T-helper 17 cell (primary cell): ENCODE measurements around the gene CHKA. TPM values are rescaled to one million over a fixed set of nuclear protein-coding genes. Genes with fewer than 3 reads are reported as not detected.
A peak's percentile ranks its signal among the peaks of the same experiment; 100 is the strongest.

Experiments
- ATAC-seq: fragments of 150-1000 bp; cut with Tn5 transposase; 2 replicates; pipeline ENCODE4 v1.10.0; 2021; ENCODE audit warnings: mild to moderate bottlenecking, moderate library complexity
- DNase-seq, 3 donors: peaks; one replicate each; pipeline versions ENCODE4 v3.0.0 to v3.0.0-alpha.2; 2020 to 2021
- H3K9me3 ChIP-seq: one replicate; pipeline ENCODE4 v1.7.0; 2013; ENCODE audit warnings: low read length, mild to moderate bottlenecking; ENCODE audit not compliant: control insufficient read depth, poor library complexity, severe bottlenecking
- H3K27ac Mint-ChIP-seq: one replicate; pipeline ENCODE4 v1.8.0; 2022; ENCODE audit warnings: mild to moderate bottlenecking, moderate library complexity, mixed read lengths
- H3K27me3 Mint-ChIP-seq: one replicate; pipeline ENCODE4 v1.8.0; 2022; ENCODE audit warnings: mixed read lengths
- H3K36me3 Mint-ChIP-seq: one replicate; pipeline ENCODE4 v1.8.0; 2022; ENCODE audit warnings: low read depth, mixed read lengths
- H3K4me1 Mint-ChIP-seq: one replicate; pipeline ENCODE4 v1.8.0; 2022; ENCODE audit warnings: mild to moderate bottlenecking, mixed read lengths
- H3K4me3 Mint-ChIP-seq: one replicate; pipeline ENCODE4 v1.8.0; 2022; ENCODE audit warnings: mild to moderate bottlenecking, moderate library complexity, mixed read lengths
- total RNA-seq, 4 donors: library from RNA in 2 of 4; stranded (reverse) in 2 of 4; gene quantifications; one replicate each; pipeline ENCODE4 v1.2.3 and lab custom pipeline; 2022 to 2026

Gene CHKA
- total RNA-seq = 1 to 10 TPM; 7.4 to 9.8 TPM
- total RNA-seq (lab: John Stamatoyannopoulos, UW) = 3.4 to 9.5 reads per million in 2 donors

DNA sequence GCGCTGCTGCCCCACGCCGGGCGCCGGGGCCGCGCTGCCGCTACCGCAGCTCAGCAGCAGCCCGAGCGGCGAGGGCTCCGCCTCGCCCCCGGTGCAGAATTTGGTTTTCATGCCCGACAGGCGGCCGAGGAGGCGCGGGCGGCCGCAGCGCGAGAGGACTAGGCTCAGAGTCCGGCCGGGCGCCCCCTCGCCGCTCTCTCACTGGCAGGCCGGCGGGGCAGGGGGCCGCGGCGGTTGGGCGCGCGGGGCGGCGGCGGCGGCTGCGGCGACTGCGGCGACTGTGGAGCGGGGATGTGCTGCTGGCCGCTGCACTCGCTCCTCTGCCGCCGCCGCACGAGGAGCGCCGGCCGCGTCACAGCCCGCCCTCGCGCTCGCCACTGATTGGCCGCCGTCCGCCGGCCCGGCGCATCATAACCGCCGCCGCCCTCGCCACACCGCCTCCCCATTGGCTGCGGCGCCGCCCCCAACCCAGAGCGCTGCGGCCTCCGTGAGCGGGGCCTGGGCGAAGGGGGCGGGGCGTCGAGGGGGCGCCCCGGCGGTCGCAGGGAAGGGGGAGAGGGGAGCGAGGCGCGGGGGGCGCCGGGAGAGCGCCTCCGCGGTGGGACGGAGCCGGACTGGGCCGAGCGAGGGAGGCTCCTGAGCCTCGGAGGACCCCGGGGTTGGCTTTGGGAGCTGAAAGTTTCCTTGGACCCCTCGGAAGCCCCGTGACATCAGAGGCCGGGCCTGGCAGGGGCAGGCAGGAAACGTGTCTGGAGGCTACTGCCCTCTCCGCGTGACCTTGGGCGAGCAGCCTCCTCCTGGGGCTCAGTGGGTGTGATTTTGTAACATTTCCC is at the start of gene CHKA:
CHKA (minus strand) TSS at position 322 of the 833 bp plus-strand sequence; CDS start at position 111, 211 bp downstream.
- Mint-ChIP-seq H3K4me3 (peak within 1 kb of the TSS; percentile 81), H3K27me3 (no peaks in the 10 kb centered on the region), H3K27ac (no peak within 1 kb of the TSS), H3K36me3 (no peaks in the 10 kb centered on the region), H3K4me1 (peaks cover 10% of the 10 kb centered on the region)
- no peaks in the 10 kb centered on the region for H3K9me3 ChIP-seq
- DNase-seq (peak; percentile 71 to 78 (median 78)), ATAC-seq (peak; percentile 92)

DNA sequence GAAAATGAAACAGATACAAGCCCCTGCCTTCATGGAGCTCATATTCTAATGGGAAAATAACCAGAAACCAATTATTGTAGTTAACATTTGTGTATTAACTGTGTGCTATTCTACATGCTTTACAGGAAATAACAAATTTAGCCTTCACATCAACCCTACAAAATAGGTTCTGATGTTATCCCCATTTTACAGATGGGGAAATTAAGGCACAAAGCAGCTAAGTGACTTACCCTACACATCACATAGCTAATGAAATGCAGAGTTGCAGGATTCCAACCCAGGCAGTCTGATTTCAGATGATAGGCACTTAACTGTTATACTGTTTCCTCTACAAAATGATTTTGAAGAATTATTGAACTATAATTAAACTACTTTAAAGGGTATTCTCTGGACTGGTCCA is 48.3 kb upstream of the CHKA start:
- no peaks in the 10 kb centered on the region for H3K9me3 ChIP-seq
- ATAC-seq = no peak
- no peak overlapping the region for H3K4me3 Mint-ChIP-seq
- no peaks in the 10 kb centered on the region for H3K27me3 Mint-ChIP-seq
- H3K27ac Mint-ChIP-seq = no peak overlapping the region
- peaks cover 5% of the 10 kb centered on the region for H3K4me1 Mint-ChIP-seq
- DNase-seq = no peak
- peaks cover 9% of the 10 kb centered on the region for H3K36me3 Mint-ChIP-seq

- Mint-ChIP-seq H3K36me3 (peaks cover 7% of the 10 kb centered on the region), H3K4me3 (no peak overlapping the region), H3K27me3 (no peaks in the 10 kb centered on the region), H3K27ac (no peak overlapping the region), H3K4me1 (peaks cover 5% of the 10 kb centered on the region)
- no peak for ATAC-seq
- H3K9me3 ChIP-seq = no peaks in the 10 kb centered on the region
- DNase-seq = no peak
Measured at GRCh38 chr11:68168694-68169093, 47.5 kb upstream of the CHKA start.

DNA sequence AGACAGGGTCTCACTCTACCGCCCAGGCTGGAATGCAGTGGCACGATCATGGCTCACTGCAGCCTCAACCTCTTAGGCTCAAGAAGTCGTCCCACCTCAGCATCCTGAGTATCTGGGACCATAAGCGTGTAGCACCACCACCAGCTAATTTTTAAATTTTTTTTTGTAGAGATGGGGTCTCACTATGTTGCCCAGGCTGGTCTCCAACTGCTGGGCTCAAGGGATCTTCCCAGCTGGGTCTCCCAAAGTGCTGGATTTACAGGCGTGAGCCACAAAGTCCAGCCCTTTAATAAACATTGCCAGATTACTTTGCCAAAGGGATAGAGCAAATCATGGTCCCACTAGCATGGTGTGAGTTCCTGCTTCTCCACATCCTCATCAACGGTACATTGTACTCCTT is 46.3 kb upstream of the CHKA start:
- ATAC-seq (no peak), DNase-seq (no peak)
- H3K27ac Mint-ChIP-seq = peak overlapping the region; percentile 43
- H3K4me1 Mint-ChIP-seq = peaks cover 5% of the 10 kb centered on the region
- no peak overlapping the region for H3K4me3 Mint-ChIP-seq
- no peaks in the 10 kb centered on the region for H3K27me3 Mint-ChIP-seq
- peaks cover 7% of the 10 kb centered on the region for H3K36me3 Mint-ChIP-seq
- H3K9me3 ChIP-seq = no peaks in the 10 kb centered on the region

GRCh38 chr11:68166969-68167368 is 45.8 kb upstream of the CHKA start:
- Mint-ChIP-seq H3K4me3 (no peak overlapping the region), H3K27me3 (no peaks in the 10 kb centered on the region), H3K27ac (no peak overlapping the region), H3K36me3 (peaks cover 7% of the 10 kb centered on the region), H3K4me1 (peaks cover 5% of the 10 kb centered on the region)
- ATAC-seq (no peak), DNase-seq (no peak)
- no peaks in the 10 kb centered on the region for H3K9me3 ChIP-seq

DNA sequence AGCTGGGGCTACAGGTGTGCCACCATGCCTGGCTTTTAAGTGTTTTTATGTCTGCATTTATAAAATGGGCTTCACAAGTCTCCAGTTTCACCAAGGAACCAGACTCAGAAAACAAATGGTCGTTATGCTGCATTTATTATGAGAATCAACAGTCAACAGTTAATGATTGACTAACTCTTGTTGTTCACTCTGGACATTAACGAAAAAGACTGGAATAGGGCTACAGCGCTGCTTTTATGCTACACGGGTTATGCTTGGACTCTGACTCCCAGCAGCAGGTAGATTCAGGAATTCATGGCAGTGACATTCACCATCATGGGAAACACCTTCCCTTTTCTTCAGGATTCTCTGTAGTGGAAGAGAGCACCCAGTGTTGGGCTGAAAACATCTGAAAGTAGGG is 44.4 kb upstream of the CHKA start:
- ATAC-seq = no peak
- H3K4me1 Mint-ChIP-seq = peaks cover 10% of the 10 kb centered on the region

DNA sequence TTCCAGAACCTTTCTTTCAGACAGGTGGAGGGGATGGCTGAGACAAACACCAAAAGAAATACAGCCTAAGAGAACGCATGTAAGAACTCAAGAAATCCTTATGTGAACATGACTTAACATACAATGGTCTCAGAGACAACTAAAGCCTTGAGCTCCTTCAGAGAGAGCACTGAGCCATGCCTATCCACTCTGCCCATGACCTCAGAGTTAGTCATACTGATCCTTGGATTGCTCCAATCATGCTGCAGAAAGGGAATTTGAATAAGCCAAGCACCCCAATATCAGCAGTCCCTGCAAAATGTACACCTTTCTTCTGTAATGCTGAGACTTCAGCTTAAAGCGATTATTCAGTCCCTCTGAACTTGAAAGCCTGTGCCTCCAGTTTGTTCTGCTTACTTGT is 43.2 kb upstream of the CHKA start:
- no peaks in the 10 kb centered on the region for H3K27me3 Mint-ChIP-seq
- DNase-seq (no peak), ATAC-seq (no peak)
- no peaks in the 10 kb centered on the region for H3K9me3 ChIP-seq
- no peak overlapping the region for H3K27ac Mint-ChIP-seq
- peaks cover 10% of the 10 kb centered on the region for H3K4me1 Mint-ChIP-seq
- H3K4me3 Mint-ChIP-seq = no peak overlapping the region
- peaks cover 10% of the 10 kb centered on the region for H3K36me3 Mint-ChIP-seq

More for the DNA sequence above, 44.4 kb upstream of the CHKA start:
- no peak overlapping the region for H3K27ac Mint-ChIP-seq
- H3K36me3 Mint-ChIP-seq = peaks cover 10% of the 10 kb centered on the region
- no peaks in the 10 kb centered on the region for H3K9me3 ChIP-seq
- H3K27me3 Mint-ChIP-seq = no peaks in the 10 kb centered on the region
- DNase-seq = no peak
- no peak overlapping the region for H3K4me3 Mint-ChIP-seq

DNA sequence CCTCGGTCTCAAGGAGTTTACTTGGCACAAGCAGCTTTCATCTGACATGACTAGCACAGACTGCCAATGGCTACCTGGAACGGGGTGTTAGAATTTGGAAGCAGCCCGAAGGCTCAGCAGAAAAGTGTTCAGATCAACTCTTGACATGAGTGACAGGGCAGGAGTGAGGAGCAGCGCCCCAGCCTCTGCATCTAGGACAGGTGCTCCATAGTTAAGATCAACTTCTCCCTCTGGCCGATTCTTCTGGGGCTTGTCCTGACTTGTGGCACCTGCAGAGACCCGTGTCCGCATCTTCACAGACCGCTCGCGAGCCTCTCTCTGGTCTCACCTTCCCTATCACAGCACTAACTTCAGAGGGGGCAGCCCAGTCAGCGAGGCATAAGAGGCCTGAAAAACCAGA is 42.5 kb upstream of the CHKA start:
- H3K4me1 Mint-ChIP-seq = peaks cover 9% of the 10 kb centered on the region
- H3K36me3 Mint-ChIP-seq = peaks cover 9% of the 10 kb centered on the region
- no peak for DNase-seq
- H3K27ac Mint-ChIP-seq = no peak overlapping the region
- H3K4me3 Mint-ChIP-seq = no peak overlapping the region
- no peaks in the 10 kb centered on the region for H3K9me3 ChIP-seq
- H3K27me3 Mint-ChIP-seq = no peaks in the 10 kb centered on the region
- ATAC-seq = no peak

GRCh38 chr11:68160100-68160695 is 39.0 kb upstream of the CHKA start:
- DNase-seq = no peak
- no peaks in the 10 kb centered on the region for H3K27me3 Mint-ChIP-seq
- ATAC-seq = no peak
- H3K9me3 ChIP-seq = no peaks in the 10 kb centered on the region
- H3K36me3 Mint-ChIP-seq = peaks cover 5% of the 10 kb centered on the region
- no peak overlapping the region for H3K27ac Mint-ChIP-seq
- H3K4me3 Mint-ChIP-seq = no peak overlapping the region
- H3K4me1 Mint-ChIP-seq = peaks cover 5% of the 10 kb centered on the region

- Mint-ChIP-seq H3K4me3 (no peak overlapping the region), H3K27ac (no peak overlapping the region), H3K27me3 (no peaks in the 10 kb centered on the region), H3K36me3 (peaks cover 5% of the 10 kb centered on the region), H3K4me1 (peaks cover 5% of the 10 kb centered on the region)
- H3K9me3 ChIP-seq = no peaks in the 10 kb centered on the region
- DNase-seq (no peak), ATAC-seq (no peak)
Measured at GRCh38 chr11:68159665-68160064, 38.5 kb upstream of the CHKA start.

GRCh38 chr11:68159161-68159560 is 38.0 kb upstream of the CHKA start:
- no peak for DNase-seq
- peaks cover 5% of the 10 kb centered on the region for H3K36me3 Mint-ChIP-seq
- peaks cover 5% of the 10 kb centered on the region for H3K4me1 Mint-ChIP-seq
- ATAC-seq = no peak
- H3K27me3 Mint-ChIP-seq = no peaks in the 10 kb centered on the region
- H3K4me3 Mint-ChIP-seq = no peak overlapping the region
- H3K9me3 ChIP-seq = no peaks in the 10 kb centered on the region
- no peak overlapping the region for H3K27ac Mint-ChIP-seq

DNA sequence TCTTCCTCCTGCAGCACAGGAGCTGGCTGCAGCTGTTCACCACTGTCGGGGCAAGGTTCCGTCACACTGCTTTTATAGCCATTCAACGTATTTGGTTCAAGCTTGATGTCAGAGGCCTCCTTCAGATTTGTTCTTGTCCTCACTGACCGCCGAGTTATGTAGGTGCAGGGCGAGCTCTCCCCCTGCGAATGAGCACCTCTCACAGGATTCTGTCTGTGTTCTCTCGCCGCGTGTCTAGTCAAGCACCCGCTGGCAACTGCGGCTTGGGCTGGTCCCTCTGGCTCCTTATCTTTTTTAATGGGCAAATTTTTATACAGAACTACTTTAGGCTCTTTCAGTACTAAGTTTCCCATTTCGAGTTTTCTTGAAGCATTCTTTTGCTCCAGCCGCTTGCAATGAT is 37.4 kb upstream of the CHKA start:
- no peak overlapping the region for H3K4me3 Mint-ChIP-seq
- ATAC-seq (no peak), DNase-seq (no peak)
- H3K27me3 Mint-ChIP-seq = no peaks in the 10 kb centered on the region
- peaks cover 5% of the 10 kb centered on the region for H3K36me3 Mint-ChIP-seq
- no peak overlapping the region for H3K27ac Mint-ChIP-seq
- no peaks in the 10 kb centered on the region for H3K9me3 ChIP-seq
- peaks cover 5% of the 10 kb centered on the region for H3K4me1 Mint-ChIP-seq

GRCh38 chr11:68153742-68154141 is 32.6 kb upstream of the CHKA start:
- Mint-ChIP-seq H3K4me1 (peaks cover 8% of the 10 kb centered on the region), H3K27me3 (no peaks in the 10 kb centered on the region), H3K4me3 (no peak overlapping the region), H3K27ac (no peak overlapping the region), H3K36me3 (peaks cover 2% of the 10 kb centered on the region)
- DNase-seq (no peak), ATAC-seq (no peak)
- H3K9me3 ChIP-seq = no peaks in the 10 kb centered on the region

DNA sequence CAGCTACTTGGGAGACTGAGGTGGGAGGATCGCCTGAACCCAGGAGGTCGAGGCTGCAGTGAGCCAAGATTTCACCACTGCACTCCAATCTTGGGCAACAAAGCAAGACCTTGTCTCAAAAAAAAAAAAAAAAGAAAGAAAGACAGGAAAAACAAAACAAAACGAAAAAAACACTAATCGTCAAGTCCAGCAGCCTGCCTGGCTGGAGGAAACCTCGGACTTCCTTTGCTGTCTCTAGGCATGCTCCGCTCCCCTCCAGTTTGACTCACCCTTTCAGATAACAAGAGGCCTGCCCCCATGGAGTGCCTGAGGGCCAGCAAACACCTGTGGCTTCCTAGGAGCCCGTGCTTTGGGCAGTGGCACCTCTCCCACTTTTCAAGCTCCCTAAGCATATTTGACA is 28.8 kb upstream of the CHKA start:
- H3K9me3 ChIP-seq = no peaks in the 10 kb centered on the region
- Mint-ChIP-seq H3K4me1 (peaks cover 10% of the 10 kb centered on the region), H3K27ac (no peak overlapping the region), H3K27me3 (peaks cover 5% of the 10 kb centered on the region), H3K36me3 (no peaks in the 10 kb centered on the region), H3K4me3 (no peak overlapping the region)
- ATAC-seq (no peak), DNase-seq (no peak)
